H1 (cell line): ENCODE results near the gene RARB. TPM values are rescaled to one million over a fixed set of nuclear protein-coding genes. Genes with fewer than 3 reads are reported as not detected.

Source experiments
- CTCF ChIA-PET: fragments of 300-600 bp; sonication (Branson Sonifier 250); formaldehyde crosslinking; loops from one replicate; lab custom pipeline; 2021; ENCODE audit not compliant: partially characterized antibody; lab: Charles Lee
- POLR2A ChIA-PET: fragments of 300-600 bp; sonication (Branson Sonifier 250); formaldehyde crosslinking; loops from one replicate; lab custom pipeline; 2021; ENCODE audit warnings: inconsistent platforms; ENCODE audit not compliant: partially characterized antibody; lab: Charles Lee
- DNase-seq, 2 experiments: peaks; one replicate each; pipeline versions ENCODE4 v3.0.0 to v3.0.0-alpha.2; 2010 to 2022; ENCODE audit warnings: low spot score in 2 of 2, low read depth in 1 of 2, mixed read lengths in 1 of 2
- FAIRE-seq: peaks from 2 replicates; lab custom pipeline; 2011; peaks lifted over from hg19 to GRCh38; lab: Jason Lieb, UNC
- H2AFZ ChIP-seq: 2 replicates; pipeline ENCODE4 v1.8.1; 2012; ENCODE audit warnings: low read length, inconsistent platforms
- H2AK5ac ChIP-seq: 2 replicates; pipeline ENCODE4 v1.6.1; 2013; ENCODE audit warnings: low read depth, low read length
- H2BK120ac ChIP-seq: replicated peaks from 2 replicates; pipeline ENCODE3; 2013; ENCODE audit warnings: low read depth, low read length, inconsistent platforms
- H2BK12ac ChIP-seq: 2 replicates; pipeline ENCODE4 v1.6.1; 2013; ENCODE audit warnings: low read depth, low read length
- H2BK15ac ChIP-seq: 2 replicates; pipeline ENCODE4 v1.6.1; 2013; ENCODE audit warnings: low read length
- H2BK20ac ChIP-seq: 2 replicates; pipeline ENCODE4 v1.6.1; 2013; ENCODE audit warnings: low read length
- H2BK5ac ChIP-seq: 2 replicates; pipeline ENCODE4 v1.6.1; 2013; ENCODE audit warnings: low read depth, low read length
- H3K14ac ChIP-seq: 2 replicates; pipeline ENCODE4 v1.6.1; 2013; ENCODE audit warnings: inconsistent platforms; ENCODE audit not compliant: insufficient read length
- H3K18ac ChIP-seq: 2 replicates; pipeline ENCODE4 v1.6.1; 2013; ENCODE audit warnings: low read length; ENCODE audit errors: extremely low read depth
- H3K23ac ChIP-seq: 2 replicates; pipeline ENCODE4 v1.6.1; 2013; ENCODE audit warnings: inconsistent platforms; ENCODE audit not compliant: insufficient read length
- H3K23me2 ChIP-seq: 2 replicates; pipeline ENCODE4 v1.6.1; 2013; ENCODE audit warnings: low read depth, low read length
- H3K27ac ChIP-seq: 2 replicates; pipeline ENCODE4 v1.6.1; 2011; ENCODE audit warnings: low read depth, low read length, inconsistent platforms
- H3K27me3 ChIP-seq, 4 experiments: replicated peaks in 1 of 4; 1 replicate in 1 of 4; 2 replicates in 3 of 4; pipeline versions ENCODE4 v1.6.1 to v1.8.1; 2011 to 2013; ENCODE audit warnings: low read length in 3 of 4, mild to moderate bottlenecking in 3 of 4, inconsistent platforms in 2 of 4, mixed read lengths in 2 of 4, moderate library complexity in 1 of 4; ENCODE audit not compliant: control insufficient read depth in 3 of 4, insufficient read depth in 3 of 4; ENCODE audit errors: extremely low read depth in 1 of 4
- H3K36me3 ChIP-seq, 4 experiments: 2 replicates each; pipeline versions ENCODE4 v1.6.1 to v1.8.1; 2011 to 2013; ENCODE audit warnings: mild to moderate bottlenecking in 4 of 4, low read length in 3 of 4, moderate library complexity in 2 of 4, control low read depth in 1 of 4, inconsistent platforms in 1 of 4; ENCODE audit not compliant: insufficient read depth in 4 of 4, control insufficient read depth in 2 of 4
- H3K4ac ChIP-seq: replicated peaks from 2 replicates; pipeline ENCODE3; 2013; ENCODE audit warnings: low read length, low read depth, mixed read lengths, inconsistent platforms; ENCODE audit not compliant: insufficient read length
- H3K4me1 ChIP-seq, 4 experiments: replicated peaks in 1 of 4; 1 replicate in 1 of 4; 2 replicates in 3 of 4; pipeline versions ENCODE4 v1.6.1 to v1.8.1; 2011 to 2013; ENCODE audit warnings: low read length in 3 of 4, inconsistent platforms in 2 of 4, mixed read lengths in 1 of 4; ENCODE audit not compliant: insufficient read depth in 4 of 4, control insufficient read depth in 3 of 4
- H3K4me2 ChIP-seq, 2 experiments: 2 replicates each; pipeline versions ENCODE4 v1.6.1 to v1.8.1; 2011 to 2013; ENCODE audit warnings: low read depth in 2 of 2, low read length in 2 of 2, control low read depth in 1 of 2, inconsistent platforms in 1 of 2, mild to moderate bottlenecking in 1 of 2; ENCODE audit not compliant: insufficient read depth in 1 of 2
- H3K4me3 ChIP-seq, 4 experiments: fragments of 200-600, 300-600 bp in 1 of 4; sonication (generic), shearing (Covaris generic), sonication (Bioruptor Twin) in 1 of 4; 2 replicates each; pipeline versions ENCODE4 v1.5.1 to v1.8.1; 2011 to 2016; ENCODE audit warnings: low read length in 4 of 4, low read depth in 3 of 4, control low read depth in 2 of 4, inconsistent platforms in 2 of 4, mild to moderate bottlenecking in 2 of 4, mixed read lengths in 1 of 4, moderate library complexity in 1 of 4; ENCODE audit not compliant: insufficient read depth in 2 of 4; ENCODE audit errors: extremely low read depth in 1 of 4
- H3K56ac ChIP-seq: replicated peaks from 2 replicates; pipeline ENCODE3; 2013; ENCODE audit warnings: low read depth, mild to moderate bottlenecking, mixed read lengths, low read length, inconsistent platforms; ENCODE audit not compliant: insufficient read length
- H3K79me1 ChIP-seq: 2 replicates; pipeline ENCODE4 v1.6.1; 2013; ENCODE audit warnings: low read depth, low read length, control low read depth
- H3K79me2 ChIP-seq, 2 experiments: 2 replicates each; pipeline versions ENCODE4 v1.6.1 to v1.8.1; 2012 to 2013; ENCODE audit warnings: low read length in 2 of 2, mild to moderate bottlenecking in 2 of 2, inconsistent platforms in 1 of 2; ENCODE audit not compliant: insufficient read depth in 2 of 2, control insufficient read depth in 1 of 2
- H3K9ac ChIP-seq, 4 experiments: replicated peaks in 1 of 4; 1 replicate in 1 of 4; 2 replicates in 3 of 4; pipeline versions ENCODE4 v1.6.1 to v1.8.1; 2011 to 2013; ENCODE audit warnings: low read depth in 3 of 4, low read length in 3 of 4, control low read depth in 2 of 4, mild to moderate bottlenecking in 2 of 4, moderate library complexity in 2 of 4, inconsistent platforms in 1 of 4; ENCODE audit errors: extremely low read depth in 1 of 4
- H3K9me3 ChIP-seq, 2 experiments: 2 replicates each; pipeline versions ENCODE4 v1.6.1 to v1.8.1; 2012 to 2013; ENCODE audit warnings: mild to moderate bottlenecking in 2 of 2, moderate library complexity in 2 of 2, control low read depth in 1 of 2, inconsistent platforms in 1 of 2, low read depth in 1 of 2, low read length in 1 of 2, mixed read lengths in 1 of 2; ENCODE audit not compliant: insufficient read depth in 2 of 2
- H4K20me1 ChIP-seq, 2 experiments: replicated peaks in 1 of 2; 2 replicates each; pipeline versions ENCODE3 to v1.8.1; 2011 to 2013; ENCODE audit warnings: inconsistent platforms in 2 of 2, low read length in 2 of 2, mild to moderate bottlenecking in 1 of 2; ENCODE audit not compliant: insufficient read depth in 2 of 2, control insufficient read depth in 1 of 2
- H4K5ac ChIP-seq: 2 replicates; pipeline ENCODE4 v1.6.1; 2013; ENCODE audit warnings: low read length, low read depth, mixed read lengths, inconsistent platforms; ENCODE audit not compliant: insufficient read length
- H4K8ac ChIP-seq: 2 replicates; pipeline ENCODE4 v1.8.0; 2013; ENCODE audit warnings: mild to moderate bottlenecking, moderate library complexity, low read length, inconsistent platforms; ENCODE audit not compliant: insufficient read depth; ENCODE audit errors: extremely low read depth
- H4K91ac ChIP-seq: replicated peaks from 2 replicates; pipeline ENCODE3; 2013; ENCODE audit warnings: low read length, mixed read lengths, inconsistent platforms; ENCODE audit not compliant: insufficient read length
- RAD21 ChIP-seq, 2 experiments: IDR thresholded peaks in 1 of 2; conservative IDR thresholded peaks in 1 of 2; 2 replicates each; pipeline ENCODE4 v1.6.1; 2011; ENCODE audit warnings: low read depth in 2 of 2, low read length in 2 of 2, improper control_type of control experiment in 1 of 2, inconsistent platforms in 1 of 2, mild to moderate bottlenecking in 1 of 2, moderate library complexity in 1 of 2
- WGBS, 2 experiments: shearing (Covaris generic) in 1 of 2; methylation state at CpG; one replicate each; pipeline versions ENCODE4 v1.1.6 to v1.1.7; 2013 to 2015; ENCODE audit warnings: low lambda C conversion rate in 2 of 2, mixed read lengths in 2 of 2, inconsistent platforms in 1 of 2, low coverage in 1 of 2, missing lambda C conversion rate in 1 of 2; ENCODE audit not compliant: insufficient replicate concordance in 2 of 2, insufficient coverage in 1 of 2, insufficient read length in 1 of 2; ENCODE audit errors: extremely low coverage in 1 of 2, missing lambda C conversion rate in 1 of 2; 5-methylcytosine and 5-hydroxymethylcytosine counted together
- polyA plus RNA-seq, 7 experiments: library from polyadenylated mRNA; depleted of rRNA in 3 of 7; stranded (reverse) in 5 of 7; unstranded in 2 of 7; fragments of >200 nt in 5 of 7; fragments of 200-250 nt in 2 of 7; gene quantifications; 1 replicate in 5 of 7; 2 replicates in 1 of 7; 4 replicates in 1 of 7; pipeline versions ENCODE4 v1.2.1 to v1.2.3, GENCODE V29; 2011 to 2013; ENCODE audit warnings: missing spikeins in 2 of 7, mixed read lengths in 2 of 7
- total RNA-seq: library from RNA; stranded (reverse); fragmentation: NEBNext Ultra II Directional; extraction: Animal tissue kit (Norgen Biotek cat#: 25700); gene quantifications from 2 replicates; pipeline ENCODE4 v1.2.1, GENCODE V29; 2021

RARB gene
- total and polyA plus RNA-seq, 2 of the 8 experiments (the other 6 are each of a cell fraction or from before 2014, with no cell fraction given), result 0.15 to 0.22 TPM

DNA sequence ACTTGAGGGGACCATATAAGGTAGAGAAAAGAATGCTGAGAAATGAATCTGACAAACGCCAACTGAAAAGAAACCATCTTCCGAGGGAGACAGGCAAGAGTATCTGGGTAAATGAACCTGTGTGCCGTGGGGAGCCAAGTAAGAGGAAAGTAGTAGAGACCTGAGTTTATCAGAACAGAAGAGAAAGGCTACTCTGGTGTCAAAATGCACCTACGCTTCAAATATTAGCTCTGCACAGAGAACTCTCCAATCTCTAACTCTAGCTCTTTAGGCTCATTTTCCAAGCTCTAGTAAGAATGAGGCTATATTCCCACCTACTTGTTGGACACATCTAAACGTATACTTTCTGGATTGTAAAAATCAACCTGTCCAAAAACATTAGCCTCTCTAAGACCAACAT lies 183.1 kb downstream of the RARB start:
- H2BK12ac ChIP-seq, result no peak overlapping the region
- no peak overlapping the region for H2AK5ac ChIP-seq
- no peak overlapping the region for H3K27ac ChIP-seq
- H4K91ac ChIP-seq, result no peak overlapping the region
- H3K4me1 ChIP-seq, result no peaks in the 10 kb centered on the region
- no peaks in the 10 kb centered on the region for H3K79me2 ChIP-seq
- no peak overlapping the region for H4K8ac ChIP-seq
- no peak overlapping the region for H2BK120ac ChIP-seq
- H3K14ac ChIP-seq, result no peak overlapping the region
- no peak for FAIRE-seq
- no peak for DNase-seq
- no peak overlapping the region for H3K9ac ChIP-seq
- H3K4me3 ChIP-seq, result no peak overlapping the region
- H3K79me1 ChIP-seq, result no peaks in the 10 kb centered on the region
- CTCF ChIA-PET, result interaction anchor here (0.7 to 1.2 kb wide), 2 partner anchors 17 to 50 kb away, joined by 3 to 5 read pairs; no protein-coding TSS in a partner anchor
- no peak overlapping the region for H3K23ac ChIP-seq
- no peak for TF ChIP-seq RAD21 (IDR thresholded peaks at IDR 0.05 in 1 of 2, conservative IDR thresholded peaks at IDR 0.05 in 1 of 2; ENCODE audit: low read depth in 2 of 2, low read length in 2 of 2)
- H3K56ac ChIP-seq, result no peak overlapping the region
- no peaks in the 10 kb centered on the region for H3K27me3 ChIP-seq
- no peak overlapping the region for H3K4ac ChIP-seq
- no peak overlapping the region for H2AFZ ChIP-seq
- no peaks in the 10 kb centered on the region for H4K20me1 ChIP-seq
- H3K23me2 ChIP-seq, result no peaks in the 10 kb centered on the region
- H2BK20ac ChIP-seq, result no peak overlapping the region
- no peak overlapping the region for H4K5ac ChIP-seq
- H3K4me2 ChIP-seq, result no peak overlapping the region
- peaks cover 14 to 86% (median 35%) of the 10 kb centered on the region in 4 experiments for H3K36me3 ChIP-seq
- no peak overlapping the region for H3K18ac ChIP-seq
- H3K9me3 ChIP-seq, result no peaks in the 10 kb centered on the region
- WGBS, 2 experiments, result 92% methylated on average over 5 of the region's 5 CpGs; no CpG with 5 or more reads in 1 of the 2 experiments
- H2BK5ac ChIP-seq, result no peak overlapping the region
- POLR2A ChIA-PET, result no interaction called here
- H2BK15ac ChIP-seq, result no peak overlapping the region
